Measurements from ENCODE around the gene CEP76.
"Not testable (repeated sequence)": the region's sequence is repeated elsewhere in the genome, so short reads cannot be mapped to it uniquely, and the experiment has no call there.

Gene CEP76

DNA sequence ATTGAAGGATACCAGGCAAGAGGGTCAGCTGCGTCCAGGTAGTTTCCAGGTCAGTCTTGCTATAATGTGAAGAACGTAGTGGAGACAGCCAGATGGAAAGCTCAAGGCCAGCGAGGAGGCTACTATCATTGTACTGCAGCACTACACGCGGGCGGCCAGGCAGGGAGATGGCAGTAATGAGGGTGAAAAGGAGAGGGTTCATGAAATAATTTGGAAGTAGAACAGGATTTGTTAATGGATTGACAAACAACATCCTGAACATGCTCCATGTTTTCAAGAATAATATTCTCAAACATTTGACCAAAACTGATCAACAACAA is 61.7 kb downstream of the CEP76 start:
- no peak overlapping the region for H3K27ac Mint-ChIP-seq

DNA sequence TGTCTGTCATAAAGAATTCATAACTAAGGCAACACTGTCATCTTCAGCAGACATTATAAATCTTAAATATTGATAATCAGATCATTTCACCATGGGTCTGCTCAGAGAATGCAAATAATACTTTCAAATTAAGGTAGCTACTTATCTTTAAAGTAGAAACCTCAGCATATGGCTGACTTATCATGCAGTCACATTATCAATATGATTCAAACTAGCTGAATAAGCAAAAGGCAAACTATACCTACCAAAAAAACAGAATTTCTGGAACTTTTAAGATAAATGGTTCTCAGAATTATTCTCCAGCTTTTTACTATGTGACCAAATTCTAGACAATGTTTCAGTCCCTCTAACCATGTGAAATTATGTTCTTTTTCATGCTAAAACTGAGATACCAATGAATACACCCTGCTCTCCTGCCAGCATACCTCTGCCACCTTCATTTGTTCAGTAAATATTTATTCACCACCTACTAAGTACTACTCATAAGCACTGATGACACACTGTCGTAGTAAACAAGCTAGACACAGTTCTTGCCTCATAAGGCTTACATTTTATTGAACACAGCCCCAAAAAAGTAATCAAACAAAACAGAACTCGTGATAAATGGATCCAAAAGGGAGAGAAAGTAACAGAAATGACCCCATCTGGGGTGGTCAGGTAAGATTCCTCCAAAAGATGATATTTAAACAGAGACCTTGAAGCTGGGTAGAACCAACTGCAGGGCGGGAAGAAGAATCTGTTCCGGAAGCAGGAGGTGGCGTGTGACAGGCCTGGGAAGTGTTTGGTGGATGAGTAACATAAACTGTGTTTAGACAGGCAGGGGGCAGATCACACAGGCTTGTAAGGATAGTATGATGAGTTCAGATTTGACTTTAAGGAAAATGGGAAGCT is 62.3 kb downstream of the CEP76 start:
- no peaks in the 10 kb centered on the region for H3K9me3 Mint-ChIP-seq

More for the DNA sequence above, 61.7 kb downstream of the CEP76 start:
- Mint-ChIP-seq H3K36me3 (ENCODE audit: low read depth) (no peaks in the 10 kb centered on the region), H3K27me3 (peaks cover 13% of the 10 kb centered on the region), H3K9me3 (no peaks in the 10 kb centered on the region), H3K4me3 (no peak overlapping the region), H3K4me1 (ENCODE audit: low read depth) (peaks cover 2% of the 10 kb centered on the region)
- DNase-seq = no peak

DNA sequence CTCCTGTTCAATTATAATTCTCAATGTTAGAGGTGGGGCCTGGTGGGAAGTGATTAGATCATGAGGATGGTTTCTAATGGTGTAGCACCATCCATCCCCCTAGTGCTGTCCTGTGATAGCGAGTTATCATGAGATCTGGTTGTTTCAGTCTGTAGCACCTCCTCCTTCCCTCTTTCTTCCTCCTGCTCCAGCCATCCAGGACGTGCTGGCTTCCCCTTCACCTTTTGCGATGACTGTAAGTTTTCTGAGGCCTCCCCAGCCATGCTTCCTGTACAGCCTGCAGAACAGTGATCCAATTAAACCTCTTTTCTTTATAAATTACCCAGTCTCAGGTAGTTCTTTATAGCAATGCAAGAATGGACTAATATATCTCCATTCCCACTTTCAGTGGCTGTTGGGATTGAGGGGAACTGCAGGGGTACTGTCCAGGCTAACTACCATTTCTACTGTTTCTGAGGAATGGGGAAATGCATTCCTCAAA is 63.8 kb downstream of the CEP76 start:
- Mint-ChIP-seq H3K4me3 (no peak overlapping the region), H3K4me1 (ENCODE audit: low read depth) (peaks cover 2% of the 10 kb centered on the region), H3K27me3 (peaks cover 13% of the 10 kb centered on the region), H3K9me3 (no peaks in the 10 kb centered on the region), H3K36me3 (ENCODE audit: low read depth) (no peaks in the 10 kb centered on the region), H3K27ac (no peak overlapping the region)
- no peak for DNase-seq

More for the DNA sequence above, 62.3 kb downstream of the CEP76 start:
- Mint-ChIP-seq H3K27ac (no peak overlapping the region), H3K36me3 (ENCODE audit: low read depth) (no peaks in the 10 kb centered on the region), H3K4me3 (no peak overlapping the region), H3K27me3 (peaks cover 13% of the 10 kb centered on the region), H3K4me1 (ENCODE audit: low read depth) (peaks cover 2% of the 10 kb centered on the region)
- DNase-seq = no peak

DNA sequence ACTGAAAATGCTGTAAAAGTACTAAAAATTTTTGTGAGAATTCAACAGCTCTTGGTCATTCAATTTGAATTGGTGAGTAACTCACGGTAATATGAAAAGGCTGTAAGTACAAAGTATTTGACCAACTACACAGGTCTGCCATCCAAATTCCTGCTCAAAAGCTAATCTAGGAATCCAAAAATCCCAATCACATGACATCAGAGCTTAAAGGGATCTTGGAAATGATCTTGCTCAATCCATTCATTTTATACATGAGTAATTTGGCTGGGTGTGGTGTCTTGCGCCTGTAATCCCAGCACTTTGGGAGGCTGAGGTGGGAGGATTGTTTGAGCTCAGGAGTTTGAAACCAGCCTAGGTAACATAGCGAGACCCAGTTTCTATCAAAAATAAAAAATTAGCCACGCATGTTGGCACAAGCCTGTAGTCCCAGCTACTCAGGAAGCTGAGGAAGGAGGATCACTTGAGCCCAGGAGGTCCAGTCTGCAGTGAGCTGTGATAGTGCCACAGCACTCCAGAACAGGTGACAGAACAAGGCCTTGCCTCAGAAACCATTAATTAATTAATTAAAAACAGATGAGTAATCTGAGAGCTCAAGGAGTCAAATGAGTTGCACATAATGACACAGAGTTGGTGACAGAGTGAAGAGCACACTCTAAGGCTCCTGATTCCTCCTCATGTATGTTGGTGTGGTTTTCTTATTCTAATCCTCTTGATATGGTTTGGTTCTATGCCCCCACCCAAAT is 64.5 kb downstream of the CEP76 start:
- Mint-ChIP-seq H3K4me1 (ENCODE audit: low read depth) (peaks cover 2% of the 10 kb centered on the region), H3K9me3 (no peaks in the 10 kb centered on the region), H3K27ac (no peak overlapping the region), H3K4me3 (no peak overlapping the region), H3K27me3 (peaks cover 9% of the 10 kb centered on the region), H3K36me3 (ENCODE audit: low read depth) (no peaks in the 10 kb centered on the region)
- DNase-seq = no peak

DNA sequence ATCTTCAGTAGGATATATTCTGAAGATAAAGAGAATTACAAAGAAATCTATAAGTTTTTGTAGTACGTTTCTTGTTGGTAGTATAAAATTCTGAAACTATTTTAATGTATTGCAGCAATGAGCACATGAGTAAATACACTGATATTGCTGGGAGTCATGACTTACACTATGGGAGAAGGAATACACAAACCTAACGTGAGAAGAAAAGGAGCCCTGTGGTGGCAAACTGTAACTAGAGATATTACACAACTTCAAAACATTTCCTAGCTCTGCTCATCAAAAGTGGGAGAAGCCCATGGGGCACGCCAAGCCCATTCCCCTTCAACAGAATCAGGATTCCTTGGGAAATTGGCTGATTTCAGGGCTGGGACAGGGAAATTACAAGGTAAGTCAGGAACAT is 65.1 kb downstream of the CEP76 start:
- no peaks in the 10 kb centered on the region for H3K36me3 Mint-ChIP-seq (ENCODE audit: low read depth)
- H3K4me3 Mint-ChIP-seq = no peak overlapping the region
- peaks cover 6% of the 10 kb centered on the region for H3K27me3 Mint-ChIP-seq
- no peaks in the 10 kb centered on the region for H3K9me3 Mint-ChIP-seq
- H3K4me1 Mint-ChIP-seq (ENCODE audit: low read depth) = peaks cover 2% of the 10 kb centered on the region
- no peak overlapping the region for H3K27ac Mint-ChIP-seq
- DNase-seq = no peak

DNA sequence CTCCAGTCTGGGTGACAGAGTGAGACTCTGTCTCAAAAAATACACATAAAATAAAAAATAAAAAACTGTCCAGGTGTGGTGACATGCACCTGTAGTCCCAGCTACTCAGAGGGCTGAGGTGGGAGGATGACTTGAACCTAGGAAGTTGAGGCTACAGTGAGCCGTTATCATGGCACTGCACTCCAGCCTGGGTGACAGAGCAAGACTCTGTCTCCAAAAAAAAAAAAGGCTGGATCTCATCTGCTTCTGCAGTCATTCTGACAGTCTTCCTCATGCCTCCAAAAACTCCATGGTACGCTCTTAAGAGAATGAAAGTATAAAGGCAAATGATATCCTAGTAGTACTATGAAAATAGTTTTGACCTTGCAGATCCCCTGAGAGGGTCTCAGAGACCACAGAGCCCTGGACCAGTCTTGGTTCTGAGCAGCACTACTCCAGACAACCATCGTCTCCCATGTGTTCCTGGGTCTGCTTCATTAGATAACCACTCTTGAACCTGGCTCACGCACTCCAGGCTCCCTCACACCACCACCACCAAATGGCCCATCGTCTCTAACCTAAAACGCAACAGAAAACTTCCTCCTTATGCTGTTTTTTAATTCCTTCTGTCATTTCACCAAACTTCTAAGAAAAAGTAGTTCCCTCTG is 70.6 kb downstream of the CEP76 start:
- Mint-ChIP-seq H3K36me3 (ENCODE audit: low read depth) (no peaks in the 10 kb centered on the region), H3K27me3 (no peaks in the 10 kb centered on the region), H3K4me1 (ENCODE audit: low read depth) (peaks cover 5% of the 10 kb centered on the region), H3K27ac (no peak overlapping the region), H3K9me3 (no peaks in the 10 kb centered on the region), H3K4me3 (no peak overlapping the region)
- no peak for DNase-seq

DNA sequence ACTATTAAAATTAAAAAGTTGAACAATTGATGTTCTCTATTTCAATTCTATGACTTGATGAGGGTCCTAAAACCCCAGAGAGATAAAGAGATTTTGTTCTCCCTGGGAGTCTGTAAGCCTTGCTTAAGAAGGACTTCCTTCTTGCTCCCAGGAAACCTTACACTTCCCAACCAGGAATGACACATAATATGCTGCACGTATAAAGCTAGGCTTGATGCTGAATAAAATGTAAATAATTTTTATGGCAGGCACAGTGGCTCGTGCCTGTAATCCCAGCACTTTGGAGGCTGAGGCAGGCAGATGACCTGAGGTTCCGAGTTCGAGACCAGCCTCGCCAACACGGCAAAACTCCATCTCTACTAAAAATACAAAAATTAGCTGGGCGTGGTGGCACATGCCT is 72.4 kb downstream of the CEP76 start:
- Mint-ChIP-seq H3K36me3 (ENCODE audit: low read depth) (no peaks in the 10 kb centered on the region), H3K4me1 (ENCODE audit: low read depth) (peaks cover 3% of the 10 kb centered on the region), H3K27ac (no peak overlapping the region), H3K9me3 (no peaks in the 10 kb centered on the region), H3K4me3 (no peak overlapping the region), H3K27me3 (no peaks in the 10 kb centered on the region)
- DNase-seq = no peak

DNA sequence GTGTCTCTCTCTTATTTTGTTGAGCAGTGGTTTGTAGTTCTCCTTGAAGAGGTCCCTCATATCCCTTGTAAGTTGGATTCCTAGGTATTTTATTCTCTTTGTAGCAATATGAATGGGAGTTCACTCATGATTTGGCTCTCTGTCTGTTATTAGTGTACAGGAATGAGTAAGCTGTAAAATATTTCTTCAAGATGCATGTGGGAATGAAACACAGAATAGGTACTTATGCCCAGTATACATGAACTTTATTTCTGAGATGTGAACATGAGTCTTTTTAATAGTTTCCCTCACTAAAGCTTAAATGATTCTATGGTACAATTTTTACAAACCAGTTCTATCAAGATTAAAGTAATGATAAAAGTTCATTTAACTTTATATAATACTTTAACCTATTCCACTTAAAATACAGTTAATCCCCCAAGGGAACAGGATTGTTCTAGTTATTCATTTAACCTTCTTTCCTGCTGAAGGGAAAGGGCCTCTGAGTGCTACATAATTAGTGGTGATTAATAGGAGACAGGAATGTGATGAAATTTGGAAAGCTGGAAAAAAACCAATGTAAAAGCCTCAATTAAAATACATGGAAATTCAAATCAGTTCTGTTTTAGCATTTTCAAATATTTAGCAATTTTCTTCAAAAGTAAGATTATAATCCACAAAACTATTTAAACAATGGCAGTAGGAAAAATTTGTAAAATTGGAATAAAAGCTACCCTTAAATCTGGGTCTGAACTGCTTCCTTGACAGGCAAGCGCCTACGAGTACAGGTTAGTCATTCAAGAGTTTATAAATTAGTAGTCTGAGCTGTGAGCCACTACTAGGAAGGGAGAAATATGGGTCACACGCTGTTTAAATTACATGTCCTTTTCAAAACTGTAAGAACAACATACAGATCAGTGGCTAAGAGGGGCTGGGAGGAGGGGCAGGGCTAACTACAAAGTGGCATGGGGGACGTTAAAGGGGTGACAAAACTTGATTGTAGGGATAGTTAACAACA is 73.5 kb downstream of the CEP76 start:
- Mint-ChIP-seq H3K27me3 (no peaks in the 10 kb centered on the region), H3K9me3 (no peaks in the 10 kb centered on the region), H3K36me3 (ENCODE audit: low read depth) (no peaks in the 10 kb centered on the region), H3K4me3 (no peak overlapping the region), H3K4me1 (ENCODE audit: low read depth) (peaks cover 3% of the 10 kb centered on the region), H3K27ac (no peak overlapping the region)
- no peak for DNase-seq

DNA sequence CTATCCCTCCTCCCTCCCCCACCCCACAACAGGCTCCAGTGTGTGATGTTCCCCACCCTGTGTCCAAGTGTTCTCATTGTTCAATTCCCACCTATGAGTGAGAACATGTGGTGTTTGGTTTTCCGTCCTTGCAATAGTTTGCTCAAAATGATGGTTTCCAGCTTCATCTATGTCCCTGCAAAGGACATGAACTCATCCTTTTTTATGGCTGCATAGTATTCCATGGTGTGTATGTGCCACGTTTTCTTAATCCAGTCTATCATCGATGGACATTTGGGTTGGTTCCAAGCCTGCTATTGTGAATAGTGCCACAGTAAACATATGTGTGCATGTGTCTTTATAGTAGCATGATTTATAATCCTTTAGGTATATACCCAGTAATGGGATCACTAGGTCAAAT is 75.3 kb downstream of the CEP76 start:
- not testable (repeated sequence) for H3K27me3 Mint-ChIP-seq; H3K36me3 Mint-ChIP-seq (ENCODE audit: low read depth); H3K4me1 Mint-ChIP-seq (ENCODE audit: low read depth); H3K4me3 Mint-ChIP-seq; H3K27ac Mint-ChIP-seq; H3K9me3 Mint-ChIP-seq; DNase-seq

DNA sequence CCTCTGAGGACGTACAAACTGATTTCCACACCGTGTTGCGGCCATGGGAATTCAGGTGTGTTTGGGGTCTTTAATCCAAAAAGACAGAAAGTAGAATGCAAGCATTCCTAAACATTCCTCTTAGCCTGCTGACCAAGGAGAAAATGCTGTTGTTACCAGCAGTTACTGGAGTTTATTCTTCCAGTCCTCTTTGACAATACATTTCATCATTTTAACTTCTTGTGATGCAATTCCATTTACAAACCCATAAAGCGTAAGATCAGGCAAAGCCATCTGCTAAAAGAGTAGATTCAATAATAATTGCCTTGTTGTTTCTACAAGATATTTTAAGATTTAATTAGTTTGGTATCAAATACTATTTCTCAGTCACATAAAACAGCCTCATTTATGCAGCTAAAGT is 77.3 kb downstream of the CEP76 start:
- no peaks in the 10 kb centered on the region for H3K36me3 Mint-ChIP-seq (ENCODE audit: low read depth)
- no peak for DNase-seq
- peaks cover 3% of the 10 kb centered on the region for H3K4me1 Mint-ChIP-seq (ENCODE audit: low read depth)
- no peak overlapping the region for H3K4me3 Mint-ChIP-seq
- no peaks in the 10 kb centered on the region for H3K27me3 Mint-ChIP-seq
- no peaks in the 10 kb centered on the region for H3K9me3 Mint-ChIP-seq
- H3K27ac Mint-ChIP-seq = no peak overlapping the region

Measured in activated T-cell treated with anti-CD3 and anti-CD28 coated beads, Interleukin-2, amount 50 U/mL, for 24 hours (primary cell).